Kidney (tissue), 14 donors: ENCODE measurements around the gene PLEKHM1. TPM values are rescaled to one million over a fixed set of nuclear protein-coding genes. Genes with fewer than 3 reads are reported as not detected.

Source experiments
- DNase-seq, 5 donors: peaks; one replicate each; pipeline ENCODE4 v3.0.0-alpha.2; 2013 to 2020
- FAIRE-seq: peaks from 2 replicates; lab custom pipeline; 2012; peaks lifted over from hg19 to GRCh38; lab: Jason Lieb, UNC
- H3K27ac ChIP-seq, 2 donors: one replicate each; pipeline ENCODE4 v1.7.0; 2013; ENCODE audit warnings: low read depth in 2 of 2, low read length in 2 of 2, inconsistent platforms in 1 of 2
- H3K27me3 ChIP-seq: one replicate; pipeline ENCODE4 v1.7.1; 2013; ENCODE audit warnings: low read length, inconsistent platforms; ENCODE audit not compliant: control insufficient read depth, insufficient read depth
- H3K36me3 ChIP-seq, 3 donors: one replicate each; pipeline versions ENCODE4 v1.7.0 to v1.7.1; 2013; ENCODE audit warnings: low read length in 3 of 3, control low read depth in 1 of 3, inconsistent platforms in 1 of 3; ENCODE audit not compliant: insufficient read depth in 3 of 3, control insufficient read depth in 2 of 3
- H3K4me1 ChIP-seq, 3 donors: one replicate each; pipeline versions ENCODE4 v1.7.0 to v1.7.1; 2013; ENCODE audit warnings: low read length in 3 of 3, inconsistent platforms in 1 of 3, low read depth in 1 of 3; ENCODE audit not compliant: control insufficient read depth in 2 of 3, insufficient read depth in 2 of 3
- H3K4me3 ChIP-seq, 3 donors: one replicate each; pipeline versions ENCODE4 v1.7.0 to v1.8.1; 2013; ENCODE audit warnings: low read length in 3 of 3, control low read depth in 1 of 3, inconsistent platforms in 1 of 3
- H3K9ac ChIP-seq, 3 donors: one replicate each; pipeline versions ENCODE4 v1.7.0 to v1.7.1; 2013; ENCODE audit warnings: low read length in 3 of 3, control low read depth in 1 of 3, inconsistent platforms in 1 of 3
- H3K9me3 ChIP-seq, 3 donors: one replicate each; pipeline versions ENCODE4 v1.7.0 to v1.7.1; 2013; ENCODE audit warnings: low read length in 3 of 3, control low read depth in 1 of 3, inconsistent platforms in 1 of 3; ENCODE audit not compliant: control insufficient read depth in 2 of 3, insufficient read depth in 1 of 3
- intact Hi-C: fragments of 100-400 bp; cut with DNase I; formaldehyde crosslinking; loops from one replicate; pipeline ENCODE4 v1.11.1; 2022
- polyA plus RNA-seq: library from polyadenylated mRNA; stranded (reverse); fragments of 350-450 nt; fragmentation: Illumina TruSeq; extraction: RNeasy Lipid Tissue Mini Kit (QIAGEN cat#74804); gene quantifications from one replicate; pipeline ENCODE4 v1.2.3, GENCODE V29; 2014; ENCODE audit warnings: low read depth, low replicate concordance; ENCODE audit not compliant: insufficient read depth
- total RNA-seq: library from RNA; stranded (reverse); fragmentation: NEBNext Ultra II Directional; extraction: Animal tissue kit (Norgen Biotek cat#: 25700); gene quantifications from one replicate; pipeline ENCODE4 v1.2.1, GENCODE V29; 2021
- TF ChIP-seq, protein P1 (sequence below): IDR thresholded peaks from 3 replicates; pipeline ENCODE4 v1.5.1; 2012; ENCODE audit warnings: mild to moderate bottlenecking, moderate library complexity, borderline replicate concordance; ENCODE audit not compliant: insufficient read depth; ENCODE audit errors: extremely low read depth
- donor health status: control.
- donor health status: control.
- donor health status: control.
- donor health status: control.
- donor health status: control.
- donor health status: DM: yes; HTN: yes; CAD: no.
- donor health status: Normal renal cell carcinoma (clear cell type).

Gene PLEKHM1
- total and polyA plus RNA-seq, 2 donors from 2014 or later: 13.3 to 46.6 TPM

DNA sequence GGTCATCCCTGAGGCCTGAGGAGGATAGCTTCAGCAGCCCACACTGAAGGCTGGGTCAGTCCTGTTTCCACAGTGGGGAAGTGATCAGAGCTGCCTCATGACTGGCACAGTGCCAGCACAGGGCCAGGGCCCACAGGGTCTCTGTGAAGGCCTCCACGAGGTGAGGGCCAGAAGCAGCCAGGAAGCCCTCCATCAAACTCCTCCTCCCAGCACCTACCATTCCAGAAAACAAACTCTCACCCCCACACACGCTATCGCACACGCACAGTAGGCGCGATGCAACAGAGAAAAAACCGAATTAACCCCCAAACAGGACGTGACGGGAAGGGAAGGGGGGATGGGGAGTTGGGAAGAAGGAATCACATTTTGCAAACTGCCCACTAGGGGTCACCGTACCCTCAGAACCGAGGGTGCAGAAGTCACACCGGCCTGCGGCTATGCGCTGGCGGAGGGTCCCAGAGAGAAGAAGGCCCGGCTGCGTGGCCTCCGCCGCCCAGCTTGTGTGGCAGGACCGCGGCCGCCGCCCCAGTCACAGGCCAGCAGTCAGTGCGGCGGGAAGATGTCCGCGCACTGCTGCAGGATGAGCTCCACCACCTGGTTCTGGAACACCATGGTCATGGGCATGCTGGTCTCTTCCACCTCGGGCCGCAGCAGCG, 95.5 kb downstream of the PLEKHM1 start:
- DNase-seq (peak; percentile 83 to 97 (median 94)), FAIRE-seq (no peak)
- Histone ChIP-seq H3K27ac (no peak overlapping the region), H3K27me3 (no peaks in the 10 kb centered on the region), H3K9ac (no peak overlapping the region), H3K4me1 (peaks cover 0 to 7% (median 0%) of the 10 kb centered on the region in 3 donors), H3K36me3 (peaks cover 0 to 5% (median 0%) of the 10 kb centered on the region in 3 donors), H3K4me3 (peak overlapping the region in 1 of 3 donors; percentile 32), H3K9me3 (no peaks in the 10 kb centered on the region)
- intact Hi-C loops: no loop called here
- TF ChIP-seq, protein P1, sequence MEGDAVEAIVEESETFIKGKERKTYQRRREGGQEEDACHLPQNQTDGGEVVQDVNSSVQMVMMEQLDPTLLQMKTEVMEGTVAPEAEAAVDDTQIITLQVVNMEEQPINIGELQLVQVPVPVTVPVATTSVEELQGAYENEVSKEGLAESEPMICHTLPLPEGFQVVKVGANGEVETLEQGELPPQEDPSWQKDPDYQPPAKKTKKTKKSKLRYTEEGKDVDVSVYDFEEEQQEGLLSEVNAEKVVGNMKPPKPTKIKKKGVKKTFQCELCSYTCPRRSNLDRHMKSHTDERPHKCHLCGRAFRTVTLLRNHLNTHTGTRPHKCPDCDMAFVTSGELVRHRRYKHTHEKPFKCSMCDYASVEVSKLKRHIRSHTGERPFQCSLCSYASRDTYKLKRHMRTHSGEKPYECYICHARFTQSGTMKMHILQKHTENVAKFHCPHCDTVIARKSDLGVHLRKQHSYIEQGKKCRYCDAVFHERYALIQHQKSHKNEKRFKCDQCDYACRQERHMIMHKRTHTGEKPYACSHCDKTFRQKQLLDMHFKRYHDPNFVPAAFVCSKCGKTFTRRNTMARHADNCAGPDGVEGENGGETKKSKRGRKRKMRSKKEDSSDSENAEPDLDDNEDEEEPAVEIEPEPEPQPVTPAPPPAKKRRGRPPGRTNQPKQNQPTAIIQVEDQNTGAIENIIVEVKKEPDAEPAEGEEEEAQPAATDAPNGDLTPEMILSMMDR: peak; percentile 71

GRCh38 chr17:45394564-45394912, 96.0 kb downstream of the PLEKHM1 start:
- DNase-seq (no peak), FAIRE-seq (no peak)
- Histone ChIP-seq H3K4me1 (peaks cover 0 to 7% (median 0%) of the 10 kb centered on the region in 3 donors), H3K27me3 (no peaks in the 10 kb centered on the region), H3K9me3 (no peaks in the 10 kb centered on the region), H3K9ac (no peak overlapping the region), H3K27ac (no peak overlapping the region), H3K36me3 (peaks cover 0 to 3% (median 0%) of the 10 kb centered on the region in 3 donors), H3K4me3 (no peak overlapping the region)
- TF ChIP-seq, protein P1: no peak
- intact Hi-C loops: no loop called here

- Histone ChIP-seq H3K9me3 (no peaks in the 10 kb centered on the region), H3K4me1 (peaks cover 0 to 7% (median 0%) of the 10 kb centered on the region in 3 donors), H3K27ac (no peak overlapping the region), H3K9ac (no peak overlapping the region), H3K4me3 (no peak overlapping the region), H3K27me3 (no peaks in the 10 kb centered on the region), H3K36me3 (peaks cover 0 to 3% (median 0%) of the 10 kb centered on the region in 3 donors)
- intact Hi-C loops: no loop called here
- TF ChIP-seq, protein P1: no peak
- DNase-seq: no peak
- no peak for FAIRE-seq
Measured at GRCh38 chr17:45394091-45394490, 96.4 kb downstream of the PLEKHM1 start.
